Colonic mucosa (tissue), 4 donors: Measurements from ENCODE around the gene CLDN1. TPM values are rescaled to one million over a fixed set of nuclear protein-coding genes. Genes with fewer than 3 reads are reported as not detected.

Source experiments
- DNase-seq: peaks from one replicate; pipeline ENCODE4 v3.0.0-alpha.2; 2020
- H3K27ac ChIP-seq: fragments of 200-600 bp; one replicate; pipeline ENCODE4 v1.8.0; 2021
- H3K27me3 ChIP-seq: fragments of 200-600 bp; one replicate; pipeline ENCODE4 v1.8.0; 2021
- H3K36me3 ChIP-seq: fragments of 200-600 bp; one replicate; pipeline ENCODE4 v1.8.0; 2021
- H3K4me1 ChIP-seq: fragments of 200-600 bp; one replicate; pipeline ENCODE4 v1.8.0; 2021; ENCODE audit warnings: mild to moderate bottlenecking
- H3K4me3 ChIP-seq: fragments of 200-600 bp; one replicate; pipeline ENCODE4 v1.8.0; 2021
- H3K9ac ChIP-seq, 2 donors: one replicate each; pipeline ENCODE4 v1.7.0; 2013; ENCODE audit warnings: control low read depth in 2 of 2, low read depth in 2 of 2, low read length in 2 of 2
- H3K9me3 ChIP-seq: fragments of 200-600 bp; one replicate; pipeline ENCODE4 v1.8.0; 2021
- intact Hi-C: fragments of 100-400 bp; cut with DNase I; formaldehyde crosslinking; loops from one replicate; pipeline ENCODE4 v1.14.1; 2022
- total RNA-seq, 2 donors: library from RNA; stranded (reverse); fragmentation: NEBNext Ultra II Directional in 1 of 2; extraction: Animal tissue kit (Norgen Biotek cat#: 25700) in 1 of 2; gene quantifications; one replicate each; pipeline ENCODE4 v1.2.1, GENCODE V29; 2021
- TF ChIP-seq, protein P1 (sequence below): fragments of 200-600 bp; IDR thresholded peaks from one replicate; pipeline ENCODE4 v1.8.0; 2022; ENCODE audit warnings: antibody characterized with exemption, mild to moderate bottlenecking
- donor health status: healthy.
- donor health status: DM: no; HTN: no; CAD: no.
- donor health status: DM: no; HTN: no; CAD: no.

CLDN1 gene
- total RNA-seq, 2 donors from 2014 or later: 2.2 to 2.4 TPM

DNA sequence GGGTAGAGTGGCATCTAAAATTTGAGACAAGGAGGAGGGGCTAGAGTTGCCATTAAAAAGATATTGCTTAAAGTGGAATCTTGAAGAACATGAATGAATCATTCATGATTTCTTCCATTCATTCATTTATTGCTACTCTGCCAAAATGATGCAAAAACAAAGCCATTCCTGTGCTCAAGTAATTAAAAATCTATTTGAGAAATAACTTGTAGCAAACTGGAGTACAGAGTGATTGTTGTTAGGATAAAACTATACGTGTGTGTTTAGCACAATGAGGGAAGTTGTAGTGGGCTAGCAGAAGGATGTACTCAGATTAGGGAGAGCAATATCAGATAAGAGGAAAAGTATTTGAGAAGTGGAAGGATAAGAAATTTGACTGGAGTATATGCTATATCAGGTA is 11.7 kb upstream of the CLDN1 start:
- Histone ChIP-seq H3K27ac (no peak overlapping the region), H3K36me3 (no peaks in the 10 kb centered on the region), H3K9ac (no peak overlapping the region), H3K27me3 (no peaks in the 10 kb centered on the region), H3K9me3 (no peaks in the 10 kb centered on the region), H3K4me3 (no peak overlapping the region), H3K4me1 (no peaks in the 10 kb centered on the region)
- DNase-seq: no peak
- TF ChIP-seq, protein P1, sequence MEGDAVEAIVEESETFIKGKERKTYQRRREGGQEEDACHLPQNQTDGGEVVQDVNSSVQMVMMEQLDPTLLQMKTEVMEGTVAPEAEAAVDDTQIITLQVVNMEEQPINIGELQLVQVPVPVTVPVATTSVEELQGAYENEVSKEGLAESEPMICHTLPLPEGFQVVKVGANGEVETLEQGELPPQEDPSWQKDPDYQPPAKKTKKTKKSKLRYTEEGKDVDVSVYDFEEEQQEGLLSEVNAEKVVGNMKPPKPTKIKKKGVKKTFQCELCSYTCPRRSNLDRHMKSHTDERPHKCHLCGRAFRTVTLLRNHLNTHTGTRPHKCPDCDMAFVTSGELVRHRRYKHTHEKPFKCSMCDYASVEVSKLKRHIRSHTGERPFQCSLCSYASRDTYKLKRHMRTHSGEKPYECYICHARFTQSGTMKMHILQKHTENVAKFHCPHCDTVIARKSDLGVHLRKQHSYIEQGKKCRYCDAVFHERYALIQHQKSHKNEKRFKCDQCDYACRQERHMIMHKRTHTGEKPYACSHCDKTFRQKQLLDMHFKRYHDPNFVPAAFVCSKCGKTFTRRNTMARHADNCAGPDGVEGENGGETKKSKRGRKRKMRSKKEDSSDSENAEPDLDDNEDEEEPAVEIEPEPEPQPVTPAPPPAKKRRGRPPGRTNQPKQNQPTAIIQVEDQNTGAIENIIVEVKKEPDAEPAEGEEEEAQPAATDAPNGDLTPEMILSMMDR: no peak
- intact Hi-C loops: no loop called here

- H3K4me3 ChIP-seq: no peak overlapping the region
- H3K36me3 ChIP-seq: no peaks in the 10 kb centered on the region
- H3K9ac ChIP-seq: no peak overlapping the region
- no peaks in the 10 kb centered on the region for H3K9me3 ChIP-seq
- no peaks in the 10 kb centered on the region for H3K4me1 ChIP-seq
- H3K27me3 ChIP-seq: no peaks in the 10 kb centered on the region
- DNase-seq: no peak
- TF ChIP-seq, protein P1: no peak
- no peak overlapping the region for H3K27ac ChIP-seq
- intact Hi-C loops: no loop called here
Measured at GRCh38 chr3:190330936-190331734, 8.9 kb upstream of the CLDN1 start.

DNA sequence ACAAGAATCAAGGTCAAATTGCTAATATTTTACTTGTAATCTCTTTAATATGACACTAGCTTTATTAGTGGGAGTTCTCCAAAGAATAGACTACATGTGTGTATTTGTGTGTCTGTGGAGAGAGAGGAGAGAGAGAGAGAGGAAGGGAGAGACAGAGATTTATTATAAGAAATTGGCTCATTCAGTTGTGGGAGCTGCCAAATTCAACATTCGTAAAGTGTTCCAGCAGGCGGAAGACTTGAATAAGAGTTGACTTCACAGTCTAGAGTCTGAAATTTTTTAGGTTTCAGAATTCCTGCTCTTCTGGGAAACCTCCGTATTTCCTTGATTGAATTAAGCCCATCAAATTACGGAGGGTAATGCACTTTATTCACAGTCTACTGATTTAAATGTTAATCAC is 4.7 kb upstream of the CLDN1 start:
- H3K27me3 ChIP-seq: no peaks in the 10 kb centered on the region
- H3K36me3 ChIP-seq: no peaks in the 10 kb centered on the region
- intact Hi-C loops: no loop called here
- no peak for DNase-seq
- H3K27ac ChIP-seq: no peak overlapping the region
- H3K9me3 ChIP-seq: no peaks in the 10 kb centered on the region
- TF ChIP-seq, protein P1: no peak
- no peak overlapping the region for H3K4me3 ChIP-seq
- no peaks in the 10 kb centered on the region for H3K4me1 ChIP-seq
- H3K9ac ChIP-seq: no peak overlapping the region

- intact Hi-C loops: no loop called here
- Histone ChIP-seq H3K27ac (no peak overlapping the region), H3K36me3 (no peaks in the 10 kb centered on the region), H3K27me3 (no peaks in the 10 kb centered on the region), H3K9me3 (no peaks in the 10 kb centered on the region), H3K9ac (no peak overlapping the region), H3K4me3 (no peak overlapping the region), H3K4me1 (no peaks in the 10 kb centered on the region)
- no peak for DNase-seq
- TF ChIP-seq, protein P1: no peak
Measured at GRCh38 chr3:190326361-190326760, 4.1 kb upstream of the CLDN1 start.

DNA sequence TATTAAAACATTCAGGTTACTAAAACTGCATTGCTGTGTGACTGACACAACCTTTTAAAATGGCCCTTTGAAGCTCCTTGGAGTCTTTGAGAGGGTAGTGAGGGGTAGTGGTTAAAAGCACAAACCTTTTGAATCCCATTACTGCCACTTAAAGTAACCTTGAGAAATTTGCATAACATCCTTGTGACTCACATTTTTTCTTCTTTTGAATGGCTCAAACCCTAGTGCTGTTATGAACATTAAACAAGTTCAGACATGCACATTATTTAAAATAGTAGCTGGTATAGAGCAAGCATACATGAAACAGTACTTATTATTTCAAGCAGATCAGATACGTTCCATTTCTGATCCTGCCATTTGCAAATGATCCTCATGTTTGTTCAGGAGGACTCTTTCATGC is 3.7 kb upstream of the CLDN1 start:
- TF ChIP-seq, protein P1: no peak
- intact Hi-C loops: no loop called here
- H3K9ac ChIP-seq: no peak overlapping the region
- no peak for DNase-seq
- no peaks in the 10 kb centered on the region for H3K36me3 ChIP-seq
- no peak overlapping the region for H3K27ac ChIP-seq
- H3K4me1 ChIP-seq: no peaks in the 10 kb centered on the region
- no peaks in the 10 kb centered on the region for H3K27me3 ChIP-seq
- H3K9me3 ChIP-seq: no peaks in the 10 kb centered on the region
- no peak overlapping the region for H3K4me3 ChIP-seq
